Right atrium auricular region (tissue), 2 donors: ENCODE data around the gene NME2. TPM values are rescaled to one million over a fixed set of nuclear protein-coding genes. Genes with fewer than 3 reads are reported as not detected.

Experiments
- DNase-seq: peaks from one replicate; pipeline ENCODE4 v3.0.0-alpha.2; 2019; ENCODE audit warnings: low spot score
- H3K27ac ChIP-seq, 2 donors: fragments of 200-600 bp; sonication (generic); 1 replicate in 1 of 2; 2 replicates in 1 of 2; pipeline ENCODE4 v1.5.1; 2016 to 2019
- H3K27me3 ChIP-seq, 2 donors: fragments of 200-600 bp; sonication (generic); one replicate each; pipeline versions ENCODE4 v1.5.1 to v1.6.0; 2017 to 2019
- H3K36me3 ChIP-seq: fragments of 200-600 bp; sonication (generic); one replicate; pipeline ENCODE4 v1.5.1; 2016
- H3K4me1 ChIP-seq, 2 donors: fragments of 200-600 bp; sonication (generic); one replicate each; pipeline versions ENCODE4 v1.5.1 to v1.6.0; 2017 to 2019
- H3K4me3 ChIP-seq, 2 donors: fragments of 200-600 bp; sonication (generic); 1 replicate in 1 of 2; 2 replicates in 1 of 2; pipeline ENCODE4 v1.5.1; 2017 to 2019; ENCODE audit warnings: mild to moderate bottlenecking in 1 of 2, moderate library complexity in 1 of 2
- H3K9me3 ChIP-seq, 2 donors: fragments of 200-600 bp; sonication (generic); one replicate each; pipeline ENCODE4 v1.5.1; 2019
- total RNA-seq, 2 donors: library from RNA; depleted of rRNA; stranded (reverse); fragments of >200 nt; gene quantifications; one replicate each; pipeline ENCODE4 v1.1.0, GENCODE V29; 2016
- TF ChIP-seq, protein P1 (sequence below), 2 donors: fragments of 200-600 bp; sonication (generic); IDR thresholded peaks; one replicate each; pipeline ENCODE4 v1.5.1; 2019; ENCODE audit warnings: antibody characterized with exemption in 2 of 2

NME2 gene
- total RNA-seq, 2 donors from 2014 or later: 290 to 306 TPM

DNA sequence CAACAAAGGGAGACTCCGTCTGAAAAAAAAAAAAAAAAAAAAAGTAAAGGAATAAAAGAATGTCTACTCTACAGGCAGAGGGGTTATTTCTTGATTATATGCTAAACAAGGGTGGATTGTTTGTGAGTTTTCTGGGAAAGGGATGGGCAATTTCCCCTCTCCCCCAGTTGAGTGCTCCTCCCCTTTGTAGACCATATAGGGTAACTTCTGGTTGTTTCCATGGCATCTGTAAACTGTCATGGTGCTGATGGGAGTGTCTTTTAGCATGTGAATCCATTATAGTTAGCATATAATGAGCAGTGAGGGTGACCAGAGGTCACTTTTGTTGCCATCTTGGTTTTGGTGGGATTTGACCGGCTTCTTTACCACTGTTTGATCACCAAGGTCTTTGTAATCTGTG lies 17.0 kb upstream of the NME2 start:
- H3K4me1 ChIP-seq: peaks cover 0 to 8% of the 10 kb centered on the region in 2 donors
- H3K27me3 ChIP-seq: no peaks in the 10 kb centered on the region
- no peak overlapping the region for H3K27ac ChIP-seq
- no peaks in the 10 kb centered on the region for H3K36me3 ChIP-seq
- no peak overlapping the region for H3K4me3 ChIP-seq
- no peak for DNase-seq
- TF ChIP-seq, protein P1, sequence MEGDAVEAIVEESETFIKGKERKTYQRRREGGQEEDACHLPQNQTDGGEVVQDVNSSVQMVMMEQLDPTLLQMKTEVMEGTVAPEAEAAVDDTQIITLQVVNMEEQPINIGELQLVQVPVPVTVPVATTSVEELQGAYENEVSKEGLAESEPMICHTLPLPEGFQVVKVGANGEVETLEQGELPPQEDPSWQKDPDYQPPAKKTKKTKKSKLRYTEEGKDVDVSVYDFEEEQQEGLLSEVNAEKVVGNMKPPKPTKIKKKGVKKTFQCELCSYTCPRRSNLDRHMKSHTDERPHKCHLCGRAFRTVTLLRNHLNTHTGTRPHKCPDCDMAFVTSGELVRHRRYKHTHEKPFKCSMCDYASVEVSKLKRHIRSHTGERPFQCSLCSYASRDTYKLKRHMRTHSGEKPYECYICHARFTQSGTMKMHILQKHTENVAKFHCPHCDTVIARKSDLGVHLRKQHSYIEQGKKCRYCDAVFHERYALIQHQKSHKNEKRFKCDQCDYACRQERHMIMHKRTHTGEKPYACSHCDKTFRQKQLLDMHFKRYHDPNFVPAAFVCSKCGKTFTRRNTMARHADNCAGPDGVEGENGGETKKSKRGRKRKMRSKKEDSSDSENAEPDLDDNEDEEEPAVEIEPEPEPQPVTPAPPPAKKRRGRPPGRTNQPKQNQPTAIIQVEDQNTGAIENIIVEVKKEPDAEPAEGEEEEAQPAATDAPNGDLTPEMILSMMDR (IDR thresholded peaks at IDR 0.05): no peak
- no peaks in the 10 kb centered on the region for H3K9me3 ChIP-seq

DNA sequence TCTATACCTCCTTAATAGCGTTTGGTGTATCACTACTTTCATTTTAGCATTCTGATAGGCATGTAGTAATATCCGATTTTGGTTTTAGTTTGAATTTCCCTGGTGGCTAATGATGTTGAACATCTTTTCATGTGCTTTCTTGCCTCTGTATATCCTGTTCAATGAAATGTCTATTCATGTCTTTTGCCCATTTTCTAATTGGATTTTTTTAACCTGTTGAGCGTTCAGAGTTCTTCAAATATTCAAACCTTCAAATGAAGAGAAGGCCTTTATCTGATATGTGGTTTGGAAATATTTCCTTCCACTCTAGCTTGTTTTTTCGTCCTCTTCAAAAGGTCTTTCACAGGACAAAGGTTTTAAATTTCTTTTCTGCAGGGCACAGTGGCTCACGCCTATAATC lies 15.3 kb upstream of the NME2 start:
- no peak overlapping the region for H3K4me3 ChIP-seq
- TF ChIP-seq, protein P1 (IDR thresholded peaks at IDR 0.05): no peak

DNA sequence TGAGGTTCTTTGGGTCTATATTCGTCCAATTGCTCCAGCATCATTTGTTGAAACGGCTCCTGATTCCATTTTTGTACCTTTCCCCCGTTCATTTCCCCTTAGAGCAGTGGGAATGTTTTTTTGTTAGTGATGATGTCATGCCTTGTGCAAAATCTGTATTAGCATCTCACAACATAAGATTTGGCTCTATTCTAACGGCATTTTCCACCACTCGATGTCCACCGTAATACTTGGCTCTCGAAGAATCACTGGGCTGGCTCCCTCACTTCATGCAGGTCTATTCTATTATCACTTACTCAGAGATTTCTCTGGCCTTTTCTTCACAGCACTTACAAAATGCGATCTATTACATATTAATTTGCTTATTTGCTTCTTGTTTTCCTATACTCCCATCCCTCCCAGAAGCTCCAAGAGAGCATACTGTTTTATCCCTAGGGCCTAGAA lies 13.4 kb upstream of the NME2 start:
- TF ChIP-seq, protein P1 (IDR thresholded peaks at IDR 0.05): no peak
- Histone ChIP-seq H3K9me3 (no peaks in the 10 kb centered on the region), H3K27me3 (no peaks in the 10 kb centered on the region), H3K4me3 (peak overlapping the region; percentile 54 to 71), H3K36me3 (no peaks in the 10 kb centered on the region), H3K4me1 (peaks cover 0 to 19% of the 10 kb centered on the region in 2 donors), H3K27ac (peak overlapping the region; percentile 90 to 95)
- DNase-seq: no peak

More for the DNA sequence above, 15.3 kb upstream of the NME2 start:
- peaks cover 0 to 19% of the 10 kb centered on the region in 2 donors for H3K4me1 ChIP-seq
- no peaks in the 10 kb centered on the region for H3K27me3 ChIP-seq
- no peak overlapping the region for H3K27ac ChIP-seq
- H3K36me3 ChIP-seq: no peaks in the 10 kb centered on the region
- H3K9me3 ChIP-seq: no peaks in the 10 kb centered on the region
- DNase-seq: no peak

DNA sequence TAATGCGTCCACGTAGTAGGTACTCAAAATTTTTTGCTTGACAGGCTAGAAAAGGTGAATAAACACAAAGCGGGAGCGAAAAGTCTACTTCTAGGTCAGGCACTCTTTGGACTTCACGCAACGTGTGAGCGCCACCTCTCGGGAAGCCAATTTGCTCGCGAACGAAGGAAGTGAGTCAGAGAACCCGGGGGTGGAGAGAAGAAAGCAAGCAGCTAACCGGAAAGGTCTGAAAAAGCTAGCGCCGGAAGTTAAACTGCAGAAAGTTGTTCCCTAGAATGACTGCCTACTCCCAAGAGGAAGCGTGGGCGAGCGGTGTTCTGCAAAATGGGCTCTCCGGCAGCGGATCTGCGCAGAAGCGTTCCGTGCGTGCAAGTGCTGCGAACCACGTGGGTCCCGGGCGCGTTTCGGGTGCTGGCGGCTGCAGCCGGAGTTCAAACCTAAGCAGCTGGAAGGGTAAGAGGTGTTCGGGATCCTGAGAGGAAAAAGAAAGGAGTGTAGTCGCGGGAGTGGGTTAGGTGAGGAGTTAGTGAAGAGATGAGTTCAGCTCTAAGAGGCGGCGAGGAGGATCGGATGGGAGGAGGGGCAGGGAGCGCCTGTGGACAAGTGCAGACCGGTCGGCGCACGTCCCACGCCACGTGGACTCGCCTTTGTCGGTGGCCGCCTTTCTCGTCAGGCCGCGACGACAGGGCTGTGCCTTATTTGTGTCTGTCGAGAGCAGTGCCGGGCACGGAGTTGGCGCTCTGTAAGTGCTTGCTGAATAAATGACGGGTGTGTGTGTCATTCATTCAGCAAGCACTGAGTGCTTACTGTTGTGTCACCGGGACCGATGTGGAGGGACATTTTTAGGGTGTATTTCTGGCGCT lies 12.8 kb upstream of the NME2 start, which contains the start of gene NME1:
Gene NME1 (plus strand): TSS at position 350 of the 863 bp plus-strand sequence. CDS start 2,096 bp downstream, outside the sequence.
- Histone ChIP-seq H3K4me1 (peaks cover 0 to 19% of the 10 kb centered on the region in 2 donors), H3K27ac (peak within 1 kb of the TSS; percentile 90 to 95), H3K27me3 (no peaks in the 10 kb centered on the region), H3K36me3 (no peaks in the 10 kb centered on the region), H3K9me3 (no peaks in the 10 kb centered on the region), H3K4me3 (peak within 1 kb of the TSS; percentile 54 to 71)
- TF ChIP-seq, protein P1 (IDR thresholded peaks at IDR 0.05): peak; percentile 43 to 87
- DNase-seq: peak; percentile 98

DNA sequence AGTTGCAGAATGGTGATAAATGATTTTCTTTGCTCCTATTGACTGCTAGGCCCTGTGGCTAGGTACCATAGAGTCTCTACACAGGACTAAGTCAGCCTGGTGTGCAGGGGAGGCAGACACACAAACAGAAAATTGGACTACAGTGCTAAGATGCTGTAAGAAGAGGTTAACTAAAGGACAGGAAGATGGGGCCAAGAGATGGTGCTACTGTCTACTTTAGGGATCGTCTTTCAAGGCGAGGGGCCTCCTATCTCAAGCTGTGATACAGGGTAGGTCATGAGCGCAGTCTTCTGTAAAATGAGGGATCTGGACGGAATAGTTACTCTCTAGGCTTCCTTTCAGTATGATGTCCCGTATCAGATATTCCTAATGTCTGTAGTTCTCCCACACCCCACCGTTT lies 12.0 kb upstream of the NME2 start:
- no peaks in the 10 kb centered on the region for H3K36me3 ChIP-seq
- peak overlapping the region; percentile 67 to 95 for H3K27ac ChIP-seq
- TF ChIP-seq, protein P1 (IDR thresholded peaks at IDR 0.05): no peak
- H3K4me3 ChIP-seq: peak overlapping the region; percentile 54 to 71
- no peaks in the 10 kb centered on the region for H3K27me3 ChIP-seq
- DNase-seq: no peak
- H3K4me1 ChIP-seq: peaks cover 0 to 19% of the 10 kb centered on the region in 2 donors
- H3K9me3 ChIP-seq: no peaks in the 10 kb centered on the region
